GM20000 (cell line): ENCODE results near the gene LRRFIP2.

Source experiments
- DNase-seq: peaks from one replicate; pipeline ENCODE4 v3.0.0; 2012; ENCODE audit warnings: low spot score
- TF ChIP-seq, protein P1 (sequence below): IDR thresholded peaks from 2 replicates; pipeline ENCODE4 v1.5.1; 2012; ENCODE audit warnings: mild to moderate bottlenecking, control low read depth; ENCODE audit errors: extremely low read depth, missing control alignments

Gene LRRFIP2

DNA sequence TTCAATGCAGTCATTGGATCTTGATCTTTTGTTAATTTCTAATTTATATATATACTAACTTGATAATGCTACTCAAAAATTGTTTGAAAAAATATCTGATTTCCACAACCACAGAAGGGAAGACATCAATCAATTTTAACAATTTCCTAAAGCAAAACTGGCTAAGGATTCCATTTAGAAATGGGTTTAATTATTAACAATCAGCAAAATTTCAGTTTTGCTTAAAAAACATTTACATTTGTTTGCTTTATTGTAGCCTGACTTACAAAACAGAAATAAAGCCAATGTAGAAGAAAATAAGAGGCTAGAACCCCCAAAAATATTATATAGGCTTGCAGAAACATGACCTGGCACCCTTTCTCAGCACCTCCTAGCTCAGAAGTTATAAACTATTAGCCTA, 74.9 kb downstream of the LRRFIP2 start:
- no peak for DNase-seq
- TF ChIP-seq, protein P1, sequence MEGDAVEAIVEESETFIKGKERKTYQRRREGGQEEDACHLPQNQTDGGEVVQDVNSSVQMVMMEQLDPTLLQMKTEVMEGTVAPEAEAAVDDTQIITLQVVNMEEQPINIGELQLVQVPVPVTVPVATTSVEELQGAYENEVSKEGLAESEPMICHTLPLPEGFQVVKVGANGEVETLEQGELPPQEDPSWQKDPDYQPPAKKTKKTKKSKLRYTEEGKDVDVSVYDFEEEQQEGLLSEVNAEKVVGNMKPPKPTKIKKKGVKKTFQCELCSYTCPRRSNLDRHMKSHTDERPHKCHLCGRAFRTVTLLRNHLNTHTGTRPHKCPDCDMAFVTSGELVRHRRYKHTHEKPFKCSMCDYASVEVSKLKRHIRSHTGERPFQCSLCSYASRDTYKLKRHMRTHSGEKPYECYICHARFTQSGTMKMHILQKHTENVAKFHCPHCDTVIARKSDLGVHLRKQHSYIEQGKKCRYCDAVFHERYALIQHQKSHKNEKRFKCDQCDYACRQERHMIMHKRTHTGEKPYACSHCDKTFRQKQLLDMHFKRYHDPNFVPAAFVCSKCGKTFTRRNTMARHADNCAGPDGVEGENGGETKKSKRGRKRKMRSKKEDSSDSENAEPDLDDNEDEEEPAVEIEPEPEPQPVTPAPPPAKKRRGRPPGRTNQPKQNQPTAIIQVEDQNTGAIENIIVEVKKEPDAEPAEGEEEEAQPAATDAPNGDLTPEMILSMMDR, result no peak

DNA sequence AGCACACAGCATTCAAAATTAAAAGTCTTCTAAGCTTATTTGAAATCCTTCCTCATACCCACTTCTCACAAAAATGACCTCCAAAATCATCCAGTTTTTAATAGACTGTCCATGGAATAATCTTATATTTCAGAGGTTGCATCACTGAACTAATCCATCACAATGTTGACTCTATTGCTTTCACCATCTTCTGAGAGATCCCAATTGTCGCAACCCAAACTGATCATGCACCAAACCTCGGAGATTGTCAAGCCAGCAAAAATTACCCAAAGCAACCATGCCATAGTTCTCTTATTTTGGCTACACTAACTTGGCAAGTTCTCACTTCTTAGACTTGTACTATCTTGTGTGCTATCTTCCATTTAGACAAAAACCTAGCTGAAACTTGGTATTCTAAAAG, 75.5 kb downstream of the LRRFIP2 start:
- TF ChIP-seq, protein P1, result no peak
- no peak for DNase-seq

DNA sequence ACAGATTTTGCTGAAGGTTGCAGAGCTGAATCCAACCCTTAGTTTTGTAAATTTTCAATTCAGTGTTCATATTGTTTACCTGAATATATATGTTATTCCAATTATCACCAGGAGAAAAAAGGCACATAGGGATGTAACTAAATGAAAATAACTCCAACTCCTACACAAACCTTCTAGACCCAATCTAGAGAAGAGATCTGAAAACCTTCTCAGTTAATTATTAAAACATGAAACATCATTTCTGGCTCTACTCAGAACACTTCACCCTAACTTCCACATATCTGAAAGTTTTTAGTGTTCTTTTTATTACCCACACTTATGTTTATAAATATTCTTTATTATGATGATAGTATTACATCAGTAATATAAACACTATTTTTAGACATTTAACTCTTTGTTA, 76.6 kb downstream of the LRRFIP2 start:
- DNase-seq, result no peak
- TF ChIP-seq, protein P1, result no peak

DNA sequence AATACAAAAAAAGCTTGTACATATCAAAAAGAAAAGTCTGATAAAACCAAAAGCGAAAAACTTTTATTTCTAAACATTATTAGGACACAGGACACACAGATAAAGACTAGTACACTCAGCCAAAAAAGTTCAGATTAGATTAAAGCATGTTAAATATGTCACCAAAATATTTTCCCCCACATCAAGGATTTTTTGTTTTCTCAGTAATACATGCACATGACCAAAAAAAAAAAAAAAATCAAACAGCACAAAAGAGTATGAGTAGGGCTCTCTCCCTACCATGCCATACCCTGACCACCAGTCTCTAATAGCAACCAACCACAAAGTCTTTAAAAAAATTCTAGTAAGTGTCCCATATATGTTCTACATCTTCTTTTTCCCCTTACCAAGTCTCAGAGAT, 77.4 kb downstream of the LRRFIP2 start:
- DNase-seq, result no peak
- TF ChIP-seq, protein P1, result no peak

DNA sequence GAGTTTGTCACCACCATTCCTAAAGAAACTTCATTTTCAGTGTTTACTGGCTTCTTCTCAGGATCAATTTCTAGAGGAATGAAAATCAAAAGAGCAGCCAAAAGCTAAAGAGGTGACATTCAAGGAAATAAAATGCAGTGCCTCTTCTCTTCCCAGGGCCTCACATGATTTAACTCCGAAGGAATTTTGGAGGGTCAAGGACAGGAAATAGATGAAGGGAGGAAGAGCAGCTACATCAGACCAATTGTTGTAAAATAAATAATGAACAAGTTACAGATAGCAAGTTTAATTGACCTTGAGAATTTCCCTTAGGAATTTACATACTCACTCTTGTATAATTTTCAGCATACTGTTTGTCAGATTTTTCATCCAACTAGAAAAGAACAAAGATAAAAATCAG, 78.1 kb downstream of the LRRFIP2 start:
- DNase-seq, result no peak
- TF ChIP-seq, protein P1, result no peak

DNA sequence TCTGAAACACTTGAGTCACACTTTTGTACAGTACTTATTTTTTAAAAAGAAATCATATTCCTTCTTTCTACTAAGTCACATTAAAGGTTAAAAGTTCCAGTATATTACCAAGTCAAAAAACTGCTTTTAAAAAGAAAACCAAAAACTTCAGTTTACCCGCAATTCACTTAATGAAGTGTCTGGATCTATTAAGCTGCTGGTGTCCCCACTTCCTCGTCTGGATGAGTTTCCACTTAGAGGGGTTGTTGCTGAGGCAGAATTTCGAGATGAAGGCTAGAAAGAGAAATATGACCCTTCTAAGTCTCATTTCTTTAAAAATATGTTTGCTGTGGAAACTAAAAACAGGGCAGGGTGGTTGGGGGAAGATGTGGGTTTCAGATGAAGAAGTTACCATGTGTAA, 79.7 kb downstream of the LRRFIP2 start:
- DNase-seq, result no peak
- TF ChIP-seq, protein P1, result no peak

- DNase-seq, result no peak
- TF ChIP-seq, protein P1, result no peak
These were observed 80.9 kb downstream of the LRRFIP2 start for GRCh38 chr3:37093481-37093880.

DNA sequence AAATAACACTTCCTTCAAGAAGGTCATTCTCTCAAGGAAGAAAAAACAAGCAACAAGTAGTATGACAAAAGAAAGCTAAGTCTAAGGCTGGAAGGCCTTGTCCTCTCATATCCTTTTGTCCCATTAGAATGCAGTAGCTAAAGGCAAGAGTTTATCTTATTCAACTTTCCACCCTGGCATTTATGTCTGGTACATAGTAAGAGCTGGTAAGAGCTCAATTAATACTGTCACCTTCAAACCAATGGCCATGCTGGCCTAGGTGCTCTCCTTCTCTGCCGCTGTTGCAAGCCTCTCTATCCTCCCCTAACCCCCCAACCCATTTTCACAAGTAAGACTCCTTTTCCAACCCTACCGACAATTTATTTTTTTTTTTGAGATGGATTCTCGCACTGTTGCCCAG, 81.9 kb downstream of the LRRFIP2 start:
- TF ChIP-seq, protein P1, result no peak
- DNase-seq, result no peak
